NOMO-1 (cell line): Measurements from ENCODE around the gene RINL.

Experiments
- DNase-seq, 2 experiments: peaks; one replicate each; lab custom pipeline; 2025; ENCODE audit not compliant: unreplicated experiment in 2 of 2; lab: John Stamatoyannopoulos, UW

RINL gene

GRCh38 chr19:38850976-38851621, 27.0 kb downstream of the RINL start:
- no peak for DNase-seq

- DNase-seq, result peak in 1 of 2 experiments; percentile 100
Measured at GRCh38 chr19:38850436-38850975, 27.6 kb downstream of the RINL start.

- DNase-seq, result peak; percentile 100
Measured at GRCh38 chr19:38849860-38850435, 28.1 kb downstream of the RINL start, which contains the start of gene HNRNPL. Gene HNRNPL (minus strand): TSS chr19:38849986. CDS start chr19:38849966, 20 bp downstream.

- peak; percentile 89 to 99 for DNase-seq
Measured at GRCh38 chr19:38849147-38849859, 28.8 kb downstream of the RINL start.

GRCh38 chr19:38848299-38849146, 29.6 kb downstream of the RINL start:
- DNase-seq, result no peak

GRCh38 chr19:38846097-38846496, 32.0 kb downstream of the RINL start:
- DNase-seq, result no peak

- DNase-seq, result no peak
Measured at GRCh38 chr19:38845374-38846024, 32.6 kb downstream of the RINL start.

GRCh38 chr19:38844093-38844686, 33.9 kb downstream of the RINL start:
- no peak for DNase-seq

- no peak for DNase-seq
Measured at GRCh38 chr19:38843175-38843758, 34.8 kb downstream of the RINL start.

- DNase-seq, result no peak
Measured at GRCh38 chr19:38842439-38843174, 35.5 kb downstream of the RINL start.

GRCh38 chr19:38841787-38842438, 36.2 kb downstream of the RINL start:
- DNase-seq, result no peak

GRCh38 chr19:38841180-38841766, 36.8 kb downstream of the RINL start:
- no peak for DNase-seq

- DNase-seq, result no peak
Measured at GRCh38 chr19:38840583-38840968, 37.5 kb downstream of the RINL start.

GRCh38 chr19:38839816-38840582, 38.1 kb downstream of the RINL start:
- DNase-seq, result no peak

- DNase-seq, result no peak
Measured at GRCh38 chr19:38838986-38839761, 38.9 kb downstream of the RINL start.

GRCh38 chr19:38838208-38838985, 39.7 kb downstream of the RINL start:
- no peak for DNase-seq
